ENCODE results near the gene HSPG2.

DNA sequence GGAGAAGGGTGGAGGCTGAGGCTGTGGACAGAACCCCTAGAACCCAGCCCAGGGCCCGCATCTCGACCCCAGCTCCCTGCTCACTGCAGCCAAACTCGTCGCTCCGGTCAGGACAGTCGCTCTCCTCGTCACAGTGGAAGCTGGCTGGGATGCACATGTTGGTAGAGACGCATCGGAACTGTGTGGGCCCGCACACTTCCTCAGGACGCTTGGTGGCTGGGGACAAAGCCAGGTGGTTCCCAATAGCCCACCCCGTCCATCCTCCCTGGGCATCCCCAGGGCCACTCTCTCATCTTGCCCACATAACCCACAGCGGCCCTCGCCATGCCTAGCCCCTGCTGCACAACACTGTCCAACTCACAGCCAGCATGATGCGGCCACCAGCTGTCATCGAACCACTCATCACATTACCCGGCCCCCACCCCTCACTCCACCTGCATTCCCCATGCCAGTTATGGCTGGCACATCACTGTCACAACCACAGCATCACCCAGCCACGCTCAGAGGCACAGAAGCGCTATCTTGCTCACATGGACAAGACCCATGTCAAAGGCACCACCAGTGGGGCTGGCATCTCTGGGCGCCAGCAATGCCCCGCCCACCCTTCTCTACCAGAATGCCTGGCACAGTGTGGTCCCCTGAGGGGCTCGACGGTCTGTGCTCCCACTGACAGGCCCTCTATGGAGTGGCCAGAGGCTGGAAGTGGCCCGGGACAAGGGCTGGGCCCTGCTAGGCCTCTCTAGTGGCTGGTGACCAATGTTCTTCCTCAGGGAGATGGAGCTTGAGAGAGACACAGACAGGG, 51.7 kb downstream of the HSPG2 start:
- TF ChIP-seq, protein P1, sequence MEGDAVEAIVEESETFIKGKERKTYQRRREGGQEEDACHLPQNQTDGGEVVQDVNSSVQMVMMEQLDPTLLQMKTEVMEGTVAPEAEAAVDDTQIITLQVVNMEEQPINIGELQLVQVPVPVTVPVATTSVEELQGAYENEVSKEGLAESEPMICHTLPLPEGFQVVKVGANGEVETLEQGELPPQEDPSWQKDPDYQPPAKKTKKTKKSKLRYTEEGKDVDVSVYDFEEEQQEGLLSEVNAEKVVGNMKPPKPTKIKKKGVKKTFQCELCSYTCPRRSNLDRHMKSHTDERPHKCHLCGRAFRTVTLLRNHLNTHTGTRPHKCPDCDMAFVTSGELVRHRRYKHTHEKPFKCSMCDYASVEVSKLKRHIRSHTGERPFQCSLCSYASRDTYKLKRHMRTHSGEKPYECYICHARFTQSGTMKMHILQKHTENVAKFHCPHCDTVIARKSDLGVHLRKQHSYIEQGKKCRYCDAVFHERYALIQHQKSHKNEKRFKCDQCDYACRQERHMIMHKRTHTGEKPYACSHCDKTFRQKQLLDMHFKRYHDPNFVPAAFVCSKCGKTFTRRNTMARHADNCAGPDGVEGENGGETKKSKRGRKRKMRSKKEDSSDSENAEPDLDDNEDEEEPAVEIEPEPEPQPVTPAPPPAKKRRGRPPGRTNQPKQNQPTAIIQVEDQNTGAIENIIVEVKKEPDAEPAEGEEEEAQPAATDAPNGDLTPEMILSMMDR (IDR thresholded peaks at IDR 0.05) = no peak
- TF ChIP-seq POLR2AphosphoS5 (IDR thresholded peaks at IDR 0.05; ENCODE audit: low read depth, low read length) = no peak

All from Panc1 (cell line).